ENCODE data around the gene PTPRC.

- no peak for TF ChIP-seq CTCF (IDR thresholded peaks at IDR 0.05)
- TF ChIP-seq EP300 (IDR thresholded peaks at IDR 0.05): no peak
Measured at GRCh38 chr1:198612471-198613260, 26.2 kb upstream of the PTPRC start.

All from suprapubic skin (tissue), 3 donors.